Measurements from ENCODE around the gene CTSW. TPM values are rescaled to one million over a fixed set of nuclear protein-coding genes. Genes with fewer than 3 reads are reported as not detected.

The CTSW gene
- total RNA-seq, 1 experiment from 2014 or later: not detected

- Mint-ChIP-seq H3K27ac (ENCODE audit: low read depth, unreplicated experiment) (no peak overlapping the region), H3K27me3 (ENCODE audit: insufficient read depth, unreplicated experiment) (no peaks in the 10 kb centered on the region), H3K4me1 (ENCODE audit: insufficient read depth, unreplicated experiment) (no peaks in the 10 kb centered on the region), H3K9me3 (ENCODE audit: unreplicated experiment) (no peaks in the 10 kb centered on the region), H3K4me3 (ENCODE audit: unreplicated experiment) (no peak overlapping the region), H3K36me3 (ENCODE audit: insufficient read depth, unreplicated experiment) (peaks cover 10% of the 10 kb centered on the region)
- no peak for DNase-seq (ENCODE audit: unreplicated experiment)
- ChIA-PET CTCF (interaction anchor here (0.6 to 2.5 kb wide), 4 partner anchors 8 to 119 kb away, joined by 3 to 15 read pairs (median 4); partner anchors contain the start of genes FIBP and MUS81), POLR2A (no interaction called here)
- intact Hi-C loops (cut with micrococcal nuclease): no loop called here
- TF ChIP-seq, protein P1, sequence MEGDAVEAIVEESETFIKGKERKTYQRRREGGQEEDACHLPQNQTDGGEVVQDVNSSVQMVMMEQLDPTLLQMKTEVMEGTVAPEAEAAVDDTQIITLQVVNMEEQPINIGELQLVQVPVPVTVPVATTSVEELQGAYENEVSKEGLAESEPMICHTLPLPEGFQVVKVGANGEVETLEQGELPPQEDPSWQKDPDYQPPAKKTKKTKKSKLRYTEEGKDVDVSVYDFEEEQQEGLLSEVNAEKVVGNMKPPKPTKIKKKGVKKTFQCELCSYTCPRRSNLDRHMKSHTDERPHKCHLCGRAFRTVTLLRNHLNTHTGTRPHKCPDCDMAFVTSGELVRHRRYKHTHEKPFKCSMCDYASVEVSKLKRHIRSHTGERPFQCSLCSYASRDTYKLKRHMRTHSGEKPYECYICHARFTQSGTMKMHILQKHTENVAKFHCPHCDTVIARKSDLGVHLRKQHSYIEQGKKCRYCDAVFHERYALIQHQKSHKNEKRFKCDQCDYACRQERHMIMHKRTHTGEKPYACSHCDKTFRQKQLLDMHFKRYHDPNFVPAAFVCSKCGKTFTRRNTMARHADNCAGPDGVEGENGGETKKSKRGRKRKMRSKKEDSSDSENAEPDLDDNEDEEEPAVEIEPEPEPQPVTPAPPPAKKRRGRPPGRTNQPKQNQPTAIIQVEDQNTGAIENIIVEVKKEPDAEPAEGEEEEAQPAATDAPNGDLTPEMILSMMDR (IDR thresholded peaks at IDR 0.05; ENCODE audit: unreplicated experiment): no peak
- BruUV-seq (replicated peaks): no TSS peak
These were observed 390 bp downstream of the CTSW start for GRCh38 chr11:65880027-65880426.

GRCh38 chr11:65880844-65881421 lies 1.3 kb downstream of the CTSW start:
- ChIA-PET CTCF (interaction anchor here (0.6 to 2.5 kb wide), 4 partner anchors 21 to 473 kb away, joined by 3 to 6 read pairs (median 5); partner anchors contain the start of genes KAT5 and MUS81), POLR2A (interaction anchor here (0.5 to 1.4 kb wide), 4 partner anchors 9 to 161 kb away, joined by 3 to 6 read pairs (median 4); partner anchors contain the start of gene CCDC85B)
- BruUV-seq (replicated peaks): no TSS peak

DNA sequence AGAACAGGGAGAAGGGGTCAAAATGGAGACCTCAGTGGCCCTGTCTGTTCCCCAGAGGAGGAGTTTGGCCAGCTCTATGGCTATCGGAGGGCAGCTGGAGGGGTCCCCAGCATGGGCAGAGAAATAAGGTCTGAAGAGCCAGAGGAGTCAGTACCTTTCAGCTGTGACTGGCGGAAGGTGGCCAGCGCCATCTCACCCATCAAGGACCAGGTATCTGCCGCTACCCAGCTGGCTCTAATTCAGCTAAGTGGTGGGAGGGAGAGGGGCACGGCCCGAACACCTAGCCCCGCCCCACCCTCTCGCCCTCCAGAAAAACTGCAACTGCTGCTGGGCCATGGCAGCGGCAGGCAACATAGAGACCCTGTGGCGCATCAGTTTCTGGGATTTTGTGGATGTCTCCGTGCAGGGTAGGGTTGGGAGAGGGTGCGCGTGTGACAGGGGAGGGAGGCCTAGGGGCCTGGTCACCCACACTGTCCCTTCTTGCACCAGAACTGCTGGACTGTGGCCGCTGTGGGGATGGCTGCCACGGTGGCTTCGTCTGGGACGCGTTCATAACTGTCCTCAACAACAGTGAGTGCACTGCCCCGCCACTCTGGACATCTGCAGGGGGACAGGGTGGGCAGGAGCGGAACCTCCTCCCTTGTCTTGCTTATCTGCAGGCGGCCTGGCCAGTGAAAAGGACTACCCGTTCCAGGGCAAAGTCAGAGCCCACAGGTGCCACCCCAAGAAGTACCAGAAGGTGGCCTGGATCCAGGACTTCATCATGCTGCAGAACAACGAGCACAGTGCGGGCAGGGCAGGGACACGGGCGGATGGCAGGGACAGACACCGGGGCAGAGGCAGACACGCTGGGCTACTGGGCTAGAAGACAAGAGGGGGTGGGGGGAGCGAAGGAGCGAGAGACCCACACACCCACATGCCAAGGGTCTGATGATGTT lies 2.8 kb downstream of the CTSW start:
- Mint-ChIP-seq H3K9me3 (ENCODE audit: unreplicated experiment) (no peaks in the 10 kb centered on the region), H3K27ac (ENCODE audit: low read depth, unreplicated experiment) (no peak overlapping the region), H3K4me1 (ENCODE audit: insufficient read depth, unreplicated experiment) (no peaks in the 10 kb centered on the region), H3K27me3 (ENCODE audit: insufficient read depth, unreplicated experiment) (no peaks in the 10 kb centered on the region), H3K36me3 (ENCODE audit: insufficient read depth, unreplicated experiment) (peaks cover 26% of the 10 kb centered on the region), H3K4me3 (ENCODE audit: unreplicated experiment) (no peak overlapping the region)
- ChIA-PET POLR2A (interaction anchor here (1.3 kb wide), 1 partner anchor 21 kb away, joined by 4 read pairs; no protein-coding TSS in a partner anchor), CTCF (interaction anchor here (0.7 to 9.0 kb wide), 5 partner anchors 11 to 171 kb away, joined by 3 to 203 read pairs (median 4); partner anchors contain the start of genes KAT5 and MUS81)
- intact Hi-C loops (cut with micrococcal nuclease): no loop called here
- BruUV-seq (replicated peaks): no TSS peak
- no peak for DNase-seq (ENCODE audit: unreplicated experiment)
- TF ChIP-seq, protein P1 (IDR thresholded peaks at IDR 0.05; ENCODE audit: unreplicated experiment): no peak

More at GRCh38 chr11:65880844-65881421, 1.3 kb downstream of the CTSW start:
- Mint-ChIP-seq H3K27me3 (ENCODE audit: insufficient read depth, unreplicated experiment) (no peaks in the 10 kb centered on the region), H3K4me3 (ENCODE audit: unreplicated experiment) (no peak overlapping the region), H3K4me1 (ENCODE audit: insufficient read depth, unreplicated experiment) (no peaks in the 10 kb centered on the region), H3K27ac (ENCODE audit: low read depth, unreplicated experiment) (no peak overlapping the region), H3K9me3 (ENCODE audit: unreplicated experiment) (no peaks in the 10 kb centered on the region), H3K36me3 (ENCODE audit: insufficient read depth, unreplicated experiment) (peaks cover 16% of the 10 kb centered on the region)
- DNase-seq (ENCODE audit: unreplicated experiment): no peak
- TF ChIP-seq, protein P1 (IDR thresholded peaks at IDR 0.05; ENCODE audit: unreplicated experiment): no peak
- intact Hi-C loops (cut with micrococcal nuclease): no loop called here

All from MCF 10A (cell line).